HepG2 (cell line): ENCODE measurements around the gene TEX19. TPM values are rescaled to one million over a fixed set of nuclear protein-coding genes. Genes with fewer than 3 reads are reported as not detected.

ENCODE experiments used
- CAMTA2 ChIP-seq: sonication (generic); formaldehyde crosslinking; IDR thresholded peaks from 2 replicates; pipeline ENCODE4 v1.4.0; 2020; ENCODE audit warnings: mild to moderate bottlenecking, missing genetic modification reagents, borderline replicate concordance
- POLR2AphosphoS5 ChIP-seq: IDR thresholded peaks from 2 replicates; pipeline ENCODE4 v1.6.1; 2012; ENCODE audit warnings: low read depth, low read length
- SOX5 ChIP-seq: IDR thresholded peaks from 2 replicates; pipeline ENCODE4 v1.6.1; 2016; ENCODE audit warnings: borderline replicate concordance
- ZHX2 ChIP-seq, 2 experiments: sonication (generic) in 1 of 2; formaldehyde crosslinking in 1 of 2; IDR thresholded peaks; 2 replicates each; pipeline versions ENCODE4 v1.6.1 to v1.9.0; 2014 to 2022; ENCODE audit warnings: antibody characterized with exemption in 1 of 2, borderline replicate concordance in 1 of 2, inconsistent platforms in 1 of 2, low read depth in 1 of 2, missing genetic modification reagents in 1 of 2
- ZNF337 ChIP-seq: sonication (generic); formaldehyde crosslinking; IDR thresholded peaks from 2 replicates; pipeline ENCODE4 v1.5.1; 2020; ENCODE audit warnings: missing genetic modification reagents, low read depth, mild to moderate bottlenecking, borderline replicate concordance
- polyA plus RNA-seq, 8 experiments: library from polyadenylated mRNA; depleted of rRNA in 3 of 8; stranded (reverse) in 7 of 8; unstranded in 1 of 8; fragments of >200 nt; fragmentation: Illumina TruSeq in 4 of 8; extraction: Trizol in 4 of 8; gene quantifications; 2 replicates each; pipeline versions ENCODE4 v1.2.1 to v1.2.3, GENCODE V29; 2011 to 2016; ENCODE audit warnings: low read depth in 4 of 8, missing spikeins in 1 of 8, mixed read lengths in 1 of 8; ENCODE audit not compliant: insufficient read depth in 1 of 8
- total RNA-seq, 5 experiments: library from RNA; depleted of rRNA; stranded (reverse); fragments of >200 nt; fragmentation: Illumina TruSeq; extraction: Trizol; gene quantifications; 2 replicates each; pipeline ENCODE4 v1.2.3, GENCODE V29; 2016; ENCODE audit warnings: low read depth in 1 of 5
- TF ChIP-seq, protein P1 (sequence below): sonication (generic); formaldehyde crosslinking; IDR thresholded peaks from 2 replicates; pipeline ENCODE4 v1.4.0; 2020; ENCODE audit warnings: missing genetic modification reagents
- TF ChIP-seq, protein P2 (sequence below): IDR thresholded peaks from 2 replicates; pipeline ENCODE4 v1.6.1; 2016; ENCODE audit warnings: missing genetic modification reagents, missing compliant biosample characterization
- TF ChIP-seq, protein P3 (sequence below): sonication (generic); formaldehyde crosslinking; IDR thresholded peaks from 2 replicates; pipeline ENCODE4 v1.9.0; 2021; ENCODE audit warnings: missing genetic modification reagents, borderline replicate concordance

The TEX19 gene
- total and polyA plus RNA-seq, 2 of the 13 experiments (the other 11 are each of a cell fraction or from before 2014, with no cell fraction given): 1.3 to 6.0 TPM

- TF ChIP-seq ZNF337 (CRISPR knock-in tag) (no peak), ZHX2 (IDR thresholded peaks at IDR 0.05; ENCODE audit: low read depth) (0 out of 2 replicates have a peak, but pooled peaks have one; percentile 12), ZHX2 (CRISPR knock-in tag; IDR thresholded peaks at IDR 0.05; ENCODE audit: borderline replicate concordance) (no peak), POLR2AphosphoS5 (no peak), CAMTA2 (CRISPR knock-in tag) (no peak), SOX5 (CRISPR knock-in tag) (peak; percentile 60; the same call in 1 of the 2 replicates)
- TF ChIP-seq, protein P1, sequence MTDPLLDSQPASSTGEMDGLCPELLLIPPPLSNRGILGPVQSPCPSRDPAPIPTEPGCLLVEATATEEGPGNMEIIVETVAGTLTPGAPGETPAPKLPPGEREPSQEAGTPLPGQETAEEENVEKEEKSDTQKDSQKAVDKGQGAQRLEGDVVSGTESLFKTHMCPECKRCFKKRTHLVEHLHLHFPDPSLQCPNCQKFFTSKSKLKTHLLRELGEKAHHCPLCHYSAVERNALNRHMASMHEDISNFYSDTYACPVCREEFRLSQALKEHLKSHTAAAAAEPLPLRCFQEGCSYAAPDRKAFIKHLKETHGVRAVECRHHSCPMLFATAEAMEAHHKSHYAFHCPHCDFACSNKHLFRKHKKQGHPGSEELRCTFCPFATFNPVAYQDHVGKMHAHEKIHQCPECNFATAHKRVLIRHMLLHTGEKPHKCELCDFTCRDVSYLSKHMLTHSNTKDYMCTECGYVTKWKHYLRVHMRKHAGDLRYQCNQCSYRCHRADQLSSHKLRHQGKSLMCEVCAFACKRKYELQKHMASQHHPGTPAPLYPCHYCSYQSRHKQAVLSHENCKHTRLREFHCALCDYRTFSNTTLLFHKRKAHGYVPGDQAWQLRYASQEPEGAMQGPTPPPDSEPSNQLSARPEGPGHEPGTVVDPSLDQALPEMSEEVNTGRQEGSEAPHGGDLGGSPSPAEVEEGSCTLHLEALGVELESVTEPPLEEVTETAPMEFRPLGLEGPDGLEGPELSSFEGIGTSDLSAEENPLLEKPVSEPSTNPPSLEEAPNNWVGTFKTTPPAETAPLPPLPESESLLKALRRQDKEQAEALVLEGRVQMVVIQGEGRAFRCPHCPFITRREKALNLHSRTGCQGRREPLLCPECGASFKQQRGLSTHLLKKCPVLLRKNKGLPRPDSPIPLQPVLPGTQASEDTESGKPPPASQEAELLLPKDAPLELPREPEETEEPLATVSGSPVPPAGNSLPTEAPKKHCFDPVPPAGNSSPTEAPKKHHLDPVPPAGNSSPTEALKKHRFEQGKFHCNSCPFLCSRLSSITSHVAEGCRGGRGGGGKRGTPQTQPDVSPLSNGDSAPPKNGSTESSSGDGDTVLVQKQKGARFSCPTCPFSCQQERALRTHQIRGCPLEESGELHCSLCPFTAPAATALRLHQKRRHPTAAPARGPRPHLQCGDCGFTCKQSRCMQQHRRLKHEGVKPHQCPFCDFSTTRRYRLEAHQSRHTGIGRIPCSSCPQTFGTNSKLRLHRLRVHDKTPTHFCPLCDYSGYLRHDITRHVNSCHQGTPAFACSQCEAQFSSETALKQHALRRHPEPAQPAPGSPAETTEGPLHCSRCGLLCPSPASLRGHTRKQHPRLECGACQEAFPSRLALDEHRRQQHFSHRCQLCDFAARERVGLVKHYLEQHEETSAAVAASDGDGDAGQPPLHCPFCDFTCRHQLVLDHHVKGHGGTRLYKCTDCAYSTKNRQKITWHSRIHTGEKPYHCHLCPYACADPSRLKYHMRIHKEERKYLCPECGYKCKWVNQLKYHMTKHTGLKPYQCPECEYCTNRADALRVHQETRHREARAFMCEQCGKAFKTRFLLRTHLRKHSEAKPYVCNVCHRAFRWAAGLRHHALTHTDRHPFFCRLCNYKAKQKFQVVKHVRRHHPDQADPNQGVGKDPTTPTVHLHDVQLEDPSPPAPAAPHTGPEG (CRISPR knock-in tag): no peak
- TF ChIP-seq, protein P2, sequence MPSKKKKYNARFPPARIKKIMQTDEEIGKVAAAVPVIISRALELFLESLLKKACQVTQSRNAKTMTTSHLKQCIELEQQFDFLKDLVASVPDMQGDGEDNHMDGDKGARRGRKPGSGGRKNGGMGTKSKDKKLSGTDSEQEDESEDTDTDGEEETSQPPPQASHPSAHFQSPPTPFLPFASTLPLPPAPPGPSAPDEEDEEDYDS (CRISPR knock-in tag): no peak
- TF ChIP-seq, protein P3, sequence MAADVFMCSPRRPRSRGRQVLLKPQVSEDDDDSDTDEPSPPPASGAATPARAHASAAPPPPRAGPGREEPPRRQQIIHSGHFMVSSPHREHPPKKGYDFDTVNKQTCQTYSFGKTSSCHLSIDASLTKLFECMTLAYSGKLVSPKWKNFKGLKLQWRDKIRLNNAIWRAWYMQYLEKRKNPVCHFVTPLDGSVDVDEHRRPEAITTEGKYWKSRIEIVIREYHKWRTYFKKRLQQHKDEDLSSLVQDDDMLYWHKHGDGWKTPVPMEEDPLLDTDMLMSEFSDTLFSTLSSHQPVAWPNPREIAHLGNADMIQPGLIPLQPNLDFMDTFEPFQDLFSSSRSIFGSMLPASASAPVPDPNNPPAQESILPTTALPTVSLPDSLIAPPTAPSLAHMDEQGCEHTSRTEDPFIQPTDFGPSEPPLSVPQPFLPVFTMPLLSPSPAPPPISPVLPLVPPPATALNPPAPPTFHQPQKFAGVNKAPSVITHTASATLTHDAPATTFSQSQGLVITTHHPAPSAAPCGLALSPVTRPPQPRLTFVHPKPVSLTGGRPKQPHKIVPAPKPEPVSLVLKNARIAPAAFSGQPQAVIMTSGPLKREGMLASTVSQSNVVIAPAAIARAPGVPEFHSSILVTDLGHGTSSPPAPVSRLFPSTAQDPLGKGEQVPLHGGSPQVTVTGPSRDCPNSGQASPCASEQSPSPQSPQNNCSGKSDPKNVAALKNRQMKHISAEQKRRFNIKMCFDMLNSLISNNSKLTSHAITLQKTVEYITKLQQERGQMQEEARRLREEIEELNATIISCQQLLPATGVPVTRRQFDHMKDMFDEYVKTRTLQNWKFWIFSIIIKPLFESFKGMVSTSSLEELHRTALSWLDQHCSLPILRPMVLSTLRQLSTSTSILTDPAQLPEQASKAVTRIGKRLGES (CRISPR knock-in tag): no peak
Observed at GRCh38 chr17:82351713-82352488, 7.1 kb upstream of the TEX19 start (continued).
